ENCODE measurements around the gene GPR4.
A peak's percentile ranks its signal among the peaks of the same experiment; 100 is the strongest.
"Not testable (repeated sequence)": the region's sequence is repeated elsewhere in the genome, so short reads cannot be mapped to it uniquely, and the experiment has no call there.

GPR4 gene

GRCh38 chr19:45621976-45622503 is 20.0 kb upstream of the GPR4 start:
- FAIRE-seq (no peak), DNase-seq (ENCODE audit: insufficient read length, low spot score) (no peak)
- TF ChIP-seq SPI1 (IDR thresholded peaks at IDR 0.05; ENCODE audit: low read depth, low read length) (no peak), POLR2AphosphoS5 (IDR thresholded peaks at IDR 0.05; ENCODE audit: low read depth, low read length) (no peak), TAF1 (IDR thresholded peaks at IDR 0.05; ENCODE audit: low read depth, low read length) (no peak), POLR2A (IDR thresholded peaks at IDR 0.05; ENCODE audit: low read depth, low read length) (no peak), PAX5 (IDR thresholded peaks at IDR 0.05; ENCODE audit: insufficient read depth, low read length, severe bottlenecking) (no peak), POU2F2 (IDR thresholded peaks at IDR 0.05; ENCODE audit: low read depth, low read length) (no peak)

- no peak for DNase-seq (ENCODE audit: insufficient read length, low spot score)
- no peak for FAIRE-seq
- TF ChIP-seq POLR2A (IDR thresholded peaks at IDR 0.05; ENCODE audit: low read depth, low read length) (no peak), TAF1 (IDR thresholded peaks at IDR 0.05; ENCODE audit: low read depth, low read length) (no peak), POU2F2 (IDR thresholded peaks at IDR 0.05; ENCODE audit: low read depth, low read length) (no peak), PAX5 (IDR thresholded peaks at IDR 0.05; ENCODE audit: insufficient read depth, low read length, severe bottlenecking) (no peak), SPI1 (IDR thresholded peaks at IDR 0.05; ENCODE audit: low read depth, low read length) (no peak), POLR2AphosphoS5 (IDR thresholded peaks at IDR 0.05; ENCODE audit: low read depth, low read length) (no peak)
Observed at GRCh38 chr19:45621389-45621788, 19.4 kb upstream of the GPR4 start.

- no peak for FAIRE-seq
- no peak for TF ChIP-seq POLR2A (IDR thresholded peaks at IDR 0.05; ENCODE audit: low read depth, low read length)
- TF ChIP-seq SPI1 (IDR thresholded peaks at IDR 0.05; ENCODE audit: low read depth, low read length) = no peak
- TF ChIP-seq TAF1 (IDR thresholded peaks at IDR 0.05; ENCODE audit: low read depth, low read length) = no peak
- no peak for TF ChIP-seq POLR2AphosphoS5 (IDR thresholded peaks at IDR 0.05; ENCODE audit: low read depth, low read length)
- TF ChIP-seq PAX5 (IDR thresholded peaks at IDR 0.05; ENCODE audit: insufficient read depth, low read length, severe bottlenecking) = no peak
- no peak for TF ChIP-seq POU2F2 (IDR thresholded peaks at IDR 0.05; ENCODE audit: low read depth, low read length)
Observed at GRCh38 chr19:45616704-45617017, 14.6 kb upstream of the GPR4 start.

GRCh38 chr19:45615795-45616703 is 14.0 kb upstream of the GPR4 start:
- FAIRE-seq (peak; percentile 86), DNase-seq (ENCODE audit: insufficient read length, low spot score) (peak; percentile 84)
- TF ChIP-seq POLR2A (IDR thresholded peaks at IDR 0.05; ENCODE audit: low read depth, low read length) (no peak), TAF1 (IDR thresholded peaks at IDR 0.05; ENCODE audit: low read depth, low read length) (no peak), POU2F2 (IDR thresholded peaks at IDR 0.05; ENCODE audit: low read depth, low read length) (no peak), SPI1 (IDR thresholded peaks at IDR 0.05; ENCODE audit: low read depth, low read length) (no peak), PAX5 (IDR thresholded peaks at IDR 0.05; ENCODE audit: insufficient read depth, low read length, severe bottlenecking) (no peak), POLR2AphosphoS5 (IDR thresholded peaks at IDR 0.05; ENCODE audit: low read depth, low read length) (no peak)

More at GRCh38 chr19:45616704-45617017, 14.6 kb upstream of the GPR4 start:
- no peak for DNase-seq (ENCODE audit: insufficient read length, low spot score)

- FAIRE-seq; DNase-seq (ENCODE audit: insufficient read length, low spot score): not testable (repeated sequence)
Observed at GRCh38 chr19:45615056-45615455, 13.0 kb upstream of the GPR4 start.

GRCh38 chr19:45613926-45614725 is 12.1 kb upstream of the GPR4 start:
- DNase-seq (ENCODE audit: insufficient read length, low spot score) = no peak
- FAIRE-seq = peak; percentile 56

DNA sequence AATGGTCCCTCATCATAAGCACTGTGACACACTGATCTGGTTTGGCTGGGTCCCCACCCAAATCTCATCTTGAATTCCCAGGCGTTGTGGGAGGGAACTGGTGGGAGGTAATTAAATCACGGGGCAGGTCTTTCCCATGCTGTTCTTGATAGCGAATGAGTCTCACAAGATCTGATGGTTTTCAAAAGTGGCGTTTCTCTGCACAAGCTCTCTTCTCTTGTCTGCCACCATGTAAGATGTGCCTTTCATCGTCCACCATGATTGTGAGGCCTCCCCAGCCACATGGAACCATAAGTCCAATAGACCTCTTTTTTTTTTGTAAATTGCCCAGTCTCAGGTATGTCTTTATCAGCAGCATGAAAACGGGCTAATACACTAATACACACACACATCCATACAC is 6.9 kb upstream of the GPR4 start:
- FAIRE-seq (no peak), DNase-seq (ENCODE audit: insufficient read length, low spot score) (no peak)

More at GRCh38 chr19:45613926-45614725, 12.1 kb upstream of the GPR4 start:
- TF ChIP-seq PAX5 (IDR thresholded peaks at IDR 0.05; ENCODE audit: insufficient read depth, low read length, severe bottlenecking) (no peak), SPI1 (IDR thresholded peaks at IDR 0.05; ENCODE audit: low read depth, low read length) (no peak), POLR2A (IDR thresholded peaks at IDR 0.05; ENCODE audit: low read depth, low read length) (no peak), TAF1 (IDR thresholded peaks at IDR 0.05; ENCODE audit: low read depth, low read length) (no peak), POLR2AphosphoS5 (IDR thresholded peaks at IDR 0.05; ENCODE audit: low read depth, low read length) (no peak), POU2F2 (IDR thresholded peaks at IDR 0.05; ENCODE audit: low read depth, low read length) (no peak)

DNA sequence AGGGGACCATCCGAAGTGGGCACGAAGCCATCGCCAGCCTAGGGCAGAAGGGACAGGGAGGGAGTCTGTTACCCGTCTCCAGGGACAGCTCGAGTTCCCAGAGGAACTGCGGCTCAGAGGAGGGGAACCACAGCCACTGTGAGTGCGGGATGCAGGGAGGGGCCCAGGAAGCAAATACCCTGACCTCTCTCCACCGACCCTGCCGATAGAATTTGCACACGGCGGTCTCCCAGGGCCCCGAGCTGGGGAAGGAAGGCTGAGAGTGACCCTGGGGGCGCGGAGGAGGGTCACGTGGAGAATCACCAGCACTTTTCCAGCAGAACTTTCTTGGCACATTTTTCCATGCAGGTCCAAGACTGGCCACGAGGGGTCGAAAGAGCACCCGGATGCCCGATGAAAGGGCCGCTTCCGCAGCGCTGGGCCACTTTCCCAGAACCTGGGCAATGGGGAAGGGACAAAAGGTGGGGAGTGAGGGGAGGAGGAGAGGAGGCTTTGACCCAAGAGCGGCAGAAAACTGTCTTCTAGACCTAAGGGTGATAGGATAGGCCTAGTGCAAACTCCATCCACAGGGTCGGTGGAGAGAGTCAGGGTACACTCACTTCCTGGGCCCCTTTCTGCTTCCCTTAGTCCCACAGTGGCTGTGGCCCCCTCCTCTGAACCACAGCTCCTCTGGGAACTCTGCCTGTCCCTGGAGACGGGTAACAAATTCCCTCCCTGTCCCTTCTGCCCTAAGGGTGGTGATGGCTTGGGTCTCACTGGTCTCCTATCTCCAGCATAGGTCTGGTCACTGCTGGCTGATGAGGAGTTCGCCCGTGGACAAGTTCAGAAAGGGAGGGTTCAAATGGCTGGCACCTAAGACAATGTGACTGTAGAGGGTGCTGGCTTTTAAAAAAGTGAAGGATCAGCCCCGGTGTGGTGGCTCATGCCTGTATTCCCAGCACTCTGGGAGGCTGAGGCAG is 5.3 kb upstream of the GPR4 start:
- DNase-seq (ENCODE audit: insufficient read length, low spot score) (no peak), FAIRE-seq (no peak)
- no peak for TF ChIP-seq TAF1 (IDR thresholded peaks at IDR 0.05; ENCODE audit: low read depth, low read length)
- no peak for TF ChIP-seq POU2F2 (IDR thresholded peaks at IDR 0.05; ENCODE audit: low read depth, low read length)
- 0 out of 2 replicates have a peak, but pooled peaks have one; percentile 47 for TF ChIP-seq POLR2AphosphoS5 (IDR thresholded peaks at IDR 0.05; ENCODE audit: low read depth, low read length)
- no peak for TF ChIP-seq PAX5 (IDR thresholded peaks at IDR 0.05; ENCODE audit: insufficient read depth, low read length, severe bottlenecking)
- TF ChIP-seq SPI1 (IDR thresholded peaks at IDR 0.05; ENCODE audit: low read depth, low read length) = 0 out of 2 replicates have a peak, but pooled peaks have one; percentile 15
- TF ChIP-seq POLR2A (IDR thresholded peaks at IDR 0.05; ENCODE audit: low read depth, low read length) = no peak

More for the DNA sequence above, 6.9 kb upstream of the GPR4 start:
- TF ChIP-seq PAX5 (IDR thresholded peaks at IDR 0.05; ENCODE audit: insufficient read depth, low read length, severe bottlenecking) (no peak), POLR2A (IDR thresholded peaks at IDR 0.05; ENCODE audit: low read depth, low read length) (no peak), TAF1 (IDR thresholded peaks at IDR 0.05; ENCODE audit: low read depth, low read length) (no peak), SPI1 (IDR thresholded peaks at IDR 0.05; ENCODE audit: low read depth, low read length) (no peak), POLR2AphosphoS5 (IDR thresholded peaks at IDR 0.05; ENCODE audit: low read depth, low read length) (no peak), POU2F2 (IDR thresholded peaks at IDR 0.05; ENCODE audit: low read depth, low read length) (no peak)
